Measurements from ENCODE around the gene ZNF385B. TPM values are rescaled to one million over a fixed set of nuclear protein-coding genes. Genes with fewer than 3 reads are reported as not detected.

The ZNF385B gene
- total RNA-seq, 3 donors from 2014 or later (not counting 1 experiment from before 2014, with no cell fraction given), result 0.54 TPM; not detected in 2

- H3K9me3 Mint-ChIP-seq, result no peaks in the 10 kb centered on the region
- no peaks in the 10 kb centered on the region for H3K4me1 Mint-ChIP-seq
- no peak for DNase-seq
- ATAC-seq, result no peak
- H3K4me1 ChIP-seq (ENCODE audit: control insufficient read depth, insufficient read depth, low read length), result no peaks in the 10 kb centered on the region
- no peaks in the 10 kb centered on the region for H3K27me3 Mint-ChIP-seq (ENCODE audit: low read depth in 2 of 2)
- H3K36me3 ChIP-seq (ENCODE audit: control insufficient read depth, insufficient read depth, low read length), result no peaks in the 10 kb centered on the region
- intact Hi-C loops (cut with micrococcal nuclease), result no loop called here
- H3K4me3 ChIP-seq (ENCODE audit: low read length), result no peak overlapping the region
- no peak overlapping the region for H3K27ac ChIP-seq (ENCODE audit: low read length)
- H3K27ac Mint-ChIP-seq, result no peak overlapping the region
- no peak overlapping the region for H3K4me3 Mint-ChIP-seq
- no peak for TF ChIP-seq CTCF (IDR thresholded peaks at IDR 0.05)
- no peaks in the 10 kb centered on the region for H3K27me3 ChIP-seq (ENCODE audit: control insufficient read depth, insufficient read depth, low read length)
- no peaks in the 10 kb centered on the region for H3K36me3 Mint-ChIP-seq
- H3K9me3 ChIP-seq (ENCODE audit: control insufficient read depth, insufficient read depth, low read length), result no peaks in the 10 kb centered on the region
Observed at GRCh38 chr2:179584760-179585159, 276.7 kb downstream of the ZNF385B start.

GRCh38 chr2:179581605-179582004 is 279.8 kb downstream of the ZNF385B start:
- no peaks in the 10 kb centered on the region for H3K4me1 Mint-ChIP-seq
- H3K27ac Mint-ChIP-seq, result no peak overlapping the region
- no peaks in the 10 kb centered on the region for H3K27me3 Mint-ChIP-seq (ENCODE audit: low read depth in 2 of 2)
- intact Hi-C loops (cut with micrococcal nuclease), result no loop called here
- no peaks in the 10 kb centered on the region for H3K9me3 ChIP-seq (ENCODE audit: control insufficient read depth, insufficient read depth, low read length)
- H3K27me3 ChIP-seq (ENCODE audit: control insufficient read depth, insufficient read depth, low read length), result no peaks in the 10 kb centered on the region
- H3K4me1 ChIP-seq (ENCODE audit: control insufficient read depth, insufficient read depth, low read length), result no peaks in the 10 kb centered on the region
- H3K4me3 ChIP-seq (ENCODE audit: low read length), result no peak overlapping the region
- no peak overlapping the region for H3K4me3 Mint-ChIP-seq
- 100% methylated on average over 1 of the region's 1 CpG for WGBS (ENCODE audit: insufficient coverage)
- H3K27ac ChIP-seq (ENCODE audit: low read length), result no peak overlapping the region
- TF ChIP-seq CTCF (IDR thresholded peaks at IDR 0.05), result no peak
- ATAC-seq, result no peak
- no peaks in the 10 kb centered on the region for H3K9me3 Mint-ChIP-seq
- no peak for DNase-seq
- no peaks in the 10 kb centered on the region for H3K36me3 ChIP-seq (ENCODE audit: control insufficient read depth, insufficient read depth, low read length)
- no peaks in the 10 kb centered on the region for H3K36me3 Mint-ChIP-seq

- 85% methylated on average over 3 of the region's 4 CpGs for WGBS (ENCODE audit: insufficient coverage)
- no peak for ATAC-seq
- no peaks in the 10 kb centered on the region for H3K36me3 ChIP-seq (ENCODE audit: control insufficient read depth, insufficient read depth, low read length)
- intact Hi-C loops (cut with micrococcal nuclease), result no loop called here
- H3K27me3 ChIP-seq (ENCODE audit: control insufficient read depth, insufficient read depth, low read length), result no peaks in the 10 kb centered on the region
- H3K27me3 Mint-ChIP-seq (ENCODE audit: low read depth in 2 of 2), result no peaks in the 10 kb centered on the region
- TF ChIP-seq CTCF (IDR thresholded peaks at IDR 0.05), result no peak
- no peak for DNase-seq
- no peaks in the 10 kb centered on the region for H3K4me1 Mint-ChIP-seq
- no peaks in the 10 kb centered on the region for H3K4me1 ChIP-seq (ENCODE audit: control insufficient read depth, insufficient read depth, low read length)
- H3K36me3 Mint-ChIP-seq, result no peaks in the 10 kb centered on the region
- no peak overlapping the region for H3K27ac ChIP-seq (ENCODE audit: low read length)
- no peaks in the 10 kb centered on the region for H3K9me3 Mint-ChIP-seq
- no peak overlapping the region for H3K27ac Mint-ChIP-seq
- H3K4me3 ChIP-seq (ENCODE audit: low read length), result no peak overlapping the region
- H3K9me3 ChIP-seq (ENCODE audit: control insufficient read depth, insufficient read depth, low read length), result no peaks in the 10 kb centered on the region
- no peak overlapping the region for H3K4me3 Mint-ChIP-seq
Observed at GRCh38 chr2:179580378-179581146, 280.9 kb downstream of the ZNF385B start.

- no peak for ATAC-seq
- Histone ChIP-seq H3K27me3 (ENCODE audit: control insufficient read depth, insufficient read depth, low read length) (no peaks in the 10 kb centered on the region), H3K36me3 (ENCODE audit: control insufficient read depth, insufficient read depth, low read length) (no peaks in the 10 kb centered on the region), H3K9me3 (ENCODE audit: control insufficient read depth, insufficient read depth, low read length) (no peaks in the 10 kb centered on the region), H3K4me3 (ENCODE audit: low read length) (no peak overlapping the region), H3K4me1 (ENCODE audit: control insufficient read depth, insufficient read depth, low read length) (no peaks in the 10 kb centered on the region), H3K27ac (ENCODE audit: low read length) (no peak overlapping the region)
- DNase-seq, result no peak
- intact Hi-C loops (cut with micrococcal nuclease), result no loop called here
- Mint-ChIP-seq H3K36me3 (no peaks in the 10 kb centered on the region), H3K27me3 (ENCODE audit: low read depth in 2 of 2) (no peaks in the 10 kb centered on the region), H3K4me3 (no peak overlapping the region), H3K27ac (no peak overlapping the region), H3K9me3 (no peaks in the 10 kb centered on the region), H3K4me1 (no peaks in the 10 kb centered on the region)
- TF ChIP-seq CTCF (IDR thresholded peaks at IDR 0.05), result no peak
Observed at GRCh38 chr2:179579800-179580199, 281.6 kb downstream of the ZNF385B start.
